RWPE1 (cell line): Measurements from ENCODE around the gene PPWD1.

Experiments used
- CTCF ChIA-PET: fragments of 350-600 bp; sonication (Branson Sonifier 250); formaldehyde crosslinking; extraction: SDS; loops from one replicate; lab custom pipeline; 2021; lab: Yijun Ruan, JAX
- POLR2A ChIA-PET: fragments of 400-600 bp; formaldehyde crosslinking; extraction: SDS; loops from one replicate; lab custom pipeline; 2020; ENCODE audit warnings: antibody characterized with exemption; ENCODE audit not compliant: low non-redundant PET; lab: Yijun Ruan, JAX
- DNase-seq: peaks from one replicate; pipeline ENCODE4 v3.0.0; 2012; ENCODE audit warnings: low spot score
- H3K27ac ChIP-seq: fragments of 450-650 bp; 2 replicates; pipeline ENCODE4 v1.5.1; 2017
- TF ChIP-seq, protein P1 (sequence below): fragments of 450-650 bp; conservative IDR thresholded peaks from 2 replicates; pipeline ENCODE4 v1.5.1; 2017; ENCODE audit warnings: low read depth, mild to moderate bottlenecking

The PPWD1 gene

DNA sequence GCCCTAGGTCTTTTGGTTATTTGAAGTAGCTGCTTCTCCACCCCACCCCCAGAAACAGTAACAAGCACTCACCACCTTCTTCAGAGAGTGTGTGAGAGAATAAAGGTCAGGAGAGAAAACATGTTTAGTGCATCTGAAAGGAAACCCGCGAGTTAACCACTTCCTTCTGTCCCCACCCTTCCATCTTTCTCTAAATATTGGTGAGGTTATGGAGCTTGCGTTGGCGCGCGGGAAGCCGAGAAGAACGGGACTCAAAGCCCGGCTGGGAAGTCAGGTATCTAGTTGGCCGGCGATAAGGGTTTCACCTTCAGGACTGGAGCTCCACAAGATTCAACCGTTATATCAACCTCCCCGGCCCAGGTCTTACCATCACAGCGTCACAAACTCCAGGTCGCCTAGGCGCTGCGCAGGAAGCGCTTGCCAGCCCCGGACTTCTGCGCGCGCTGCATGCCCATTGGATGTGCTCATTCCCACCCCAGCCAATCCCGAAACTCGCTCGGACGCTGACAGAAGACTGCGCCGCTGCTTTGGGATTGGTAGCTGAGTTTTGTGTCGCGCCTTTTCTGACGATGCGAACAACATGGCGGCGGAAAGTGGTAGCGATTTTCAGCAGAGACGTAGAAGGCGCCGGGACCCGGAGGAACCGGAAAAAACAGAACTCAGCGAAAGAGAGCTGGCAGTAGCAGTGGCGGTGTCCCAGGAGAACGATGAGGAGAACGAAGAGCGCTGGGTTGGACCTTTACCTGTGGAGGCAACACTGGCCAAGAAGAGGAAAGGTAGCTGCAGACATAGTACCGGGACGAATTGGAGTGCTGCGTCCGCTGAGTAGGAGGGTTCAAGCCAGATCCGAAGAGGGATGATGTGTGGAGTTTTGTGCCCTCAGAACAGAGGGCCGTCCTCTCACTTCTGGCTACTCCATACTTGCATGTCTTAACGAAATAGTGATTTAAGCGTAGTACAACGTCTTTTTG lies at the start of gene PPWD1, which contains the start of gene CENPK:
PPWD1 (plus strand) TSS at position 566 of the 971 bp plus-strand sequence; CDS start at position 581, 15 bp downstream.
CENPK (minus strand) TSS at position 438 of the 971 bp plus-strand sequence. CDS start 8,261 bp downstream, outside the sequence.
- ChIA-PET CTCF (interaction anchor here (0.5 kb wide), 1 partner anchor 377 kb away, joined by 3 read pairs; no protein-coding TSS in a partner anchor), POLR2A (interaction anchor here (0.6 kb wide), 2 partner anchors 10 to 363 kb away, joined by 4 to 6 read pairs; partner anchors contain the start of gene ERBIN)
- TF ChIP-seq, protein P1, sequence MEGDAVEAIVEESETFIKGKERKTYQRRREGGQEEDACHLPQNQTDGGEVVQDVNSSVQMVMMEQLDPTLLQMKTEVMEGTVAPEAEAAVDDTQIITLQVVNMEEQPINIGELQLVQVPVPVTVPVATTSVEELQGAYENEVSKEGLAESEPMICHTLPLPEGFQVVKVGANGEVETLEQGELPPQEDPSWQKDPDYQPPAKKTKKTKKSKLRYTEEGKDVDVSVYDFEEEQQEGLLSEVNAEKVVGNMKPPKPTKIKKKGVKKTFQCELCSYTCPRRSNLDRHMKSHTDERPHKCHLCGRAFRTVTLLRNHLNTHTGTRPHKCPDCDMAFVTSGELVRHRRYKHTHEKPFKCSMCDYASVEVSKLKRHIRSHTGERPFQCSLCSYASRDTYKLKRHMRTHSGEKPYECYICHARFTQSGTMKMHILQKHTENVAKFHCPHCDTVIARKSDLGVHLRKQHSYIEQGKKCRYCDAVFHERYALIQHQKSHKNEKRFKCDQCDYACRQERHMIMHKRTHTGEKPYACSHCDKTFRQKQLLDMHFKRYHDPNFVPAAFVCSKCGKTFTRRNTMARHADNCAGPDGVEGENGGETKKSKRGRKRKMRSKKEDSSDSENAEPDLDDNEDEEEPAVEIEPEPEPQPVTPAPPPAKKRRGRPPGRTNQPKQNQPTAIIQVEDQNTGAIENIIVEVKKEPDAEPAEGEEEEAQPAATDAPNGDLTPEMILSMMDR = no peak
- DNase-seq = peak; percentile 99
- peak within 1 kb of the TSS; percentile 86 for H3K27ac ChIP-seq

DNA sequence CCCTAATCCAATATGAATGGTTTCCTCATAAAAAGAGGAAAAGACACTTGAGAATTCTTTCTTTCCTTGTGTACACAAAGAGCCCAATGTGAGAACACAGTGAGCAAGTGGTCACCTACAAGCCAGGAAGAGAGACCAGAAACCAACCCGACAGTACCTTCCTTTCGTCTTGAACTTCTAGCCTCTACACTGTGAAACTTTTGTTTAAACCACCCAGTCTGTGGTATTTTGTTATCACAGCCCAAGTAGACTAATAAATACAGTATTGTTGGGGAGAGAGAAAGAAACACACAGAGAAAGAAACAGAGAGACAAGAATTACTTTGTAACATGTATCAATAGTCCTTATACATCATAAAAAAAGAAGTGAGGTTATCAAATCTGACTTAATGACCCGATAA lies 37.4 kb upstream of the PPWD1 start:
- ChIA-PET CTCF (interaction anchor here (0.6 kb wide), 1 partner anchor 24 kb away, joined by 3 read pairs; no protein-coding TSS in a partner anchor), POLR2A (no interaction called here)
- DNase-seq = no peak
- H3K27ac ChIP-seq = no peak overlapping the region
- TF ChIP-seq, protein P1 = no peak

- H3K27ac ChIP-seq = no peak overlapping the region
- DNase-seq = no peak
- TF ChIP-seq, protein P1 = no peak
- ChIA-PET POLR2A (no interaction called here), CTCF (interaction anchor here (0.6 to 0.7 kb wide), 2 partner anchors 497 to 1244 kb away, joined by 4 to 5 read pairs; no protein-coding TSS in a partner anchor)
Observed at GRCh38 chr5:65530904-65531303, 32.2 kb upstream of the PPWD1 start.

GRCh38 chr5:65535529-65535987 lies 27.5 kb upstream of the PPWD1 start:
- ChIA-PET POLR2A (no interaction called here), CTCF (no interaction called here)
- no peak overlapping the region for H3K27ac ChIP-seq
- DNase-seq = no peak
- TF ChIP-seq, protein P1 = no peak

- ChIA-PET CTCF (no interaction called here), POLR2A (no interaction called here)
- TF ChIP-seq, protein P1 = no peak
- no peak overlapping the region for H3K27ac ChIP-seq
- no peak for DNase-seq
Observed at GRCh38 chr5:65539827-65540226, 23.3 kb upstream of the PPWD1 start.

- ChIA-PET POLR2A (no interaction called here), CTCF (interaction anchor here (0.6 to 0.8 kb wide), 3 partner anchors 9 to 934 kb away, joined by 3 to 6 read pairs (median 3); no protein-coding TSS in a partner anchor)
- no peak for DNase-seq
- no peak overlapping the region for H3K27ac ChIP-seq
- TF ChIP-seq, protein P1 = no peak
Observed at GRCh38 chr5:65544473-65544872, 18.6 kb upstream of the PPWD1 start.
